HG03354 (cell line): ENCODE data around the gene CTXND1.
A peak's percentile ranks its signal among the peaks of the same experiment; 100 is the strongest.

Experiments
- ATAC-seq: cut with Tn5 transposase; IDR thresholded peaks from one replicate; pipeline ENCODE4 v1.9.1; 2021; ENCODE audit warnings: mild to moderate bottlenecking; ENCODE audit not compliant: unreplicated experiment, poor library complexity, severe bottlenecking

Gene CTXND1

DNA sequence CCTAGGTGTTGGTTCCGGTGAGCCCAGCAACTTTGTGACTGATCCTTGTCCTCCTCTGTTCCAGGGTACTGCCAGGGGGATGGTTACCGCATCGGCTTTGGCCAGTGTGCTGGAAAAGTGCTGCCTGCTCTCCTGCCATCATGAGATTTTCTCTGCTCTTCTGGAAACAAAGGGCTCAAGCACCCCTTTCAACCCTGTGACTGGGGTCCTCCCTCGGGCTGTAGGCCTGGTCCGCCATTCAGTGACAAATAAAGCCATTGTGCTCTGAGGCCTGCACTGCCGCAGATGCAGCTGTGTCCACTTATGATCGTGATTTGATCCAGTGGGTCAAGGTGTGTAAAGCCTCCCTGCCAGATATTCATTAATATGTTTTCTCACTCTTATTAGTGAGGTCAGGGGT is 65.9 kb downstream of the CTXND1 start:
- no peak for ATAC-seq

DNA sequence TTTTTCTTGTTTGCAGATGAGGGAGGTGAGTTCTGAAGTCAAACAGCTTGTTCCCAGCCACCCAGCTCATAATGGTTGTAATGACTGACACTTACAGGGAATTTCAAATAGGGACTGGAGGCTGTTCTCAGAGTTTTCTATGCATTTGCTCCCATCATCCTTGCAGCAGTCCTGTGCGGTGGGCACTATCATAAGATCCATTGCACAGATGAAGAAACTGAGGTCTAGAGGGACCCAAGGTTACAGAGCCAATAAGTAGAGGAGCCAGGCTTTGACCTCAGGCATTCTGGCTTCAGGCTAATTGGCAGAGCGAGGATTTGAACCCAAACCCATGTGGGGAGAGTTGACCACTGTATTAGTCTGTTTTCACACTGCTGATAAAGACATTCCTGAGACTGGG is 66.9 kb downstream of the CTXND1 start:
- ATAC-seq: no peak

DNA sequence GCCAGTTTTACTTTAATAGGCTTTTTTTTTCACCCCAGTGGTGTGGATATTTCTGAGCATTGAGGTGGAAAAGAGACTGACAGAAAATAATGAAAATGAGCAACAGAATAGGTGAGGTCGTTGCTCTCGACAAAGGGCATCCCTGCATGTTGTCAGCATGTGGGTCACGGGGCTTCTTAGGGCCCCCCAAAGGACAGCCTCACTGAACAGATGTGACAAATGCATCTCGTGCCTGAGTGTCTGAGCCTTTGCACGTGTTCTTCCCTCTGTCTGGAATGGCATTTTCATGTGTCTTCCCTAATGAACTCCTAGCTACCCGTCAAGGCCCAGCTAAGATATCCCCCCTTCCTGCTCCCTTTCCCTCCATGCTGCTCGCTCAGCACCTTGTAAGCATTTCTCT is 67.5 kb downstream of the CTXND1 start:
- no peak for ATAC-seq

DNA sequence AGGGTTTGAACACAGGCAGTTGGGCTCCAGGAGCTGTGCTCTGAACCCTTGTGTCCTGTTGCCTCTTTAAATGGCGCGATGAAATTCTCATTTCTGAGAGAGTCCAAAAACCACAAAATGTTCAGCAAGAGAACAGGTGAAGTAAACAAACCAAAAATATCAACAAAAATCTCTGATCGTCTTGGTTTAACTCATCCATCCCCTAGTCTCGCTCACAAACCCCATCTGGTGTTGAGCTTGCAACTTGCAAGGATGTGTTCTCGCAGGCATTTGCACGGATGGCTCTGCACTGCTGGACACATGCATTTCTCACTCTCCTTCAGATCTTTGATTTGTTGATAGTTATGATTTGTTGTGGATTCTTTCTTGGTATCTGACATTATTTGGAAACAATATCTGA is 68.1 kb downstream of the CTXND1 start:
- ATAC-seq: no peak

DNA sequence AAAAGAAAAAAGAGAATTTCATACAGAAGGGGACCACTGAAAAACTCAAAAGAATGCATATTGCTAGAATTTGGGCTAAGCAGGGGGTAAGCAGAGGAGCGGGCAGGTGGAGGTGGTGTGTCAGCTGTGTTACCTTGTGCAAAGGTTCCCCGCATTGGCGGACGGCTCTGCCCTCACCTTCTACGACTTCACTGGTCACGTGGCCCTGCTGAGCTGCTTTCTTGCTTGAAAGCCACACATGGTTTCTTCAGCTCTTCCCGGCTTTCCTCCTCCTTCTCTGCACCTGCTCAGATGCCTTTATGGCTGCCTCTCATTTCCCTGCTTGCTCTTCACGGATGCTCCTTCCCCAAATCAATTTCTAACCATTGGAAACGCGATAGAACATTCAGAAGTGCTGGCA is 68.7 kb downstream of the CTXND1 start:
- ATAC-seq: no peak

DNA sequence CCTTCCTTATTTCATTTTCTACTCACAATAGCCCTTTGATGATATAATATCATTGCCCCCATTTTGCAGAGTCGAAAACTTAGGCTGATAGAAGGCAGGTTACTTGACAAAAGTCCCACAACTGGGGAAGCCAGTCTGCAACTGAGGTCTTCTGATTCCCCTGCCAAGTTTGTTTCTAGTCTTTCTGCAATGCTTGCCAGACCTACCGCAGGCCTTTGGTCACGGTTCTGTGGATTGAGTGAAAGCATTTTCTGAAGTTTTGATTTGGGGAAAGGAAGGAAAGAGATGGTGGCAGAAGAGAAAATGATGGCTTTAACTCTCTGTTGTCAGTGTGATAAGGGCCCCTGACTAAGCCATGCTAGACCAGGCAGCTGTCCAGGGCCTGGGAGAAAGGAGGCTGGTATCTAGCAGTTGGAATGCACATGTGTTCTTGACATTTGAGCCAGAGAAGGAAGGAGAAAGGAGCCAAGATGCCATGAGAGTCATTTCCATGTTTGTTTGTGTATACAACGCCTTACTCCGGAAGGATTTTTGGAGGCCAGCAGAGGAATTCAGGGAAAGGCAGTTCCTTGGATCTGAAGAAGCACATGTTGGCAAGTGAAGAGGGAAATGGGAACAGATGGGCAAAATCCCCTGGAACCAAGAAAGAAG is 69.3 kb downstream of the CTXND1 start:
- ATAC-seq: no peak

DNA sequence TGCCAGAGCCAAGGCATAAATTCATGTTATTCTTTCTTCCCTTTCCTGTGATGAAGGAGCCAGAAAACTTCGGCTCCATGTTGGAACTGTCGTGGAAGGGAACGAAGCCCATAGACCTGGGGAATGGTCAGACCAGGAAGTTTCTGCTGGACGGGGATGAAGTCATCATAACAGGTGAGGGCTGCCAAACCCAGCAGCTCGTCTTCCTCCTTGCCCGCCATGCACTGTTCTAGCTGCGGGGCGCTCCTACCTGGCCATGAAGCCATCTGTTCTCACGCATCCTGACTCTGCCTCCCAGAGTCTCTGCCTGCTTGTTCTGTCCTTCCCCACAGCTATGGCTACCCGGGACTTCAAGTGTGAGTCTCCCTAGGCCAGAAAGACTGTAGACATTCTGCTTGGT is 71.0 kb downstream of the CTXND1 start:
- ATAC-seq: no peak

DNA sequence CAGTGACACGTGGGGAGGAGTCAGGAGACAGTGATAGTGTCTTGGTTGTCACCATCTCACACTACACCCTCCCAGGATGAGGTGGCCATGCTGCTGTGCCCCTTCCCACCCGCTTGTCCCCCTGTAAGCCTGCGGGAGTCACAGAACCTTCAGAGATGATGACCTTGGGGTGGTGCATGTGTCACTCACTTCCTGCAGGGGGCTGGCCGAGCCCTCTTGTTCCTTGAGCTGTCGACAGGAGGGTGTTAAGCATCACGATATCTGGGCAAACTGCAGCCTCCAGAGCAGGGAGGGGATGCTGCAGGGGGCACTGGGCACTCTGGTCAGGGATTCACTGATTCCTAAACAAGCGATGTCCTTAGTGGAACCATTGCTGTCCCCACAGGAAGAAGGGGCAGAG is 71.5 kb downstream of the CTXND1 start:
- no peak for ATAC-seq

DNA sequence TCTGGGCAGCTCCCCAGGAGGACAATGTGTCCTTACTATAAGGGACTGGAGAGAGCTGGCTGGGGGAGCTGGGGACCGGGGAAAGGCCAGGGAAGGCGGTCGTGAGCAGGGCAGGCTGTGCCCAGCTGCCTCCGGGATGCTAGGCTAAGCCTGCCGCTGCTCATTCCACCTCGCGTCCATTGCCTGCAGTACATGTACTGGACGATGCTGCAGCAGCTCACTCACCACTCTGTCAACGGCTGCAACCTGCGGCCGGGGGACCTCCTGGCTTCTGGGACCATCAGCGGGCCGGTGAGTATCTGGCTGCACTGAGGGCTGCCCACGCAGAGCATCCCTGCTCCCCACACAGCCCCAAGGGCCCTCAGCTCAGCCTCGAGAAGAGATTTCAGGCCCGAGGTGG is 72.1 kb downstream of the CTXND1 start:
- ATAC-seq: no peak

DNA sequence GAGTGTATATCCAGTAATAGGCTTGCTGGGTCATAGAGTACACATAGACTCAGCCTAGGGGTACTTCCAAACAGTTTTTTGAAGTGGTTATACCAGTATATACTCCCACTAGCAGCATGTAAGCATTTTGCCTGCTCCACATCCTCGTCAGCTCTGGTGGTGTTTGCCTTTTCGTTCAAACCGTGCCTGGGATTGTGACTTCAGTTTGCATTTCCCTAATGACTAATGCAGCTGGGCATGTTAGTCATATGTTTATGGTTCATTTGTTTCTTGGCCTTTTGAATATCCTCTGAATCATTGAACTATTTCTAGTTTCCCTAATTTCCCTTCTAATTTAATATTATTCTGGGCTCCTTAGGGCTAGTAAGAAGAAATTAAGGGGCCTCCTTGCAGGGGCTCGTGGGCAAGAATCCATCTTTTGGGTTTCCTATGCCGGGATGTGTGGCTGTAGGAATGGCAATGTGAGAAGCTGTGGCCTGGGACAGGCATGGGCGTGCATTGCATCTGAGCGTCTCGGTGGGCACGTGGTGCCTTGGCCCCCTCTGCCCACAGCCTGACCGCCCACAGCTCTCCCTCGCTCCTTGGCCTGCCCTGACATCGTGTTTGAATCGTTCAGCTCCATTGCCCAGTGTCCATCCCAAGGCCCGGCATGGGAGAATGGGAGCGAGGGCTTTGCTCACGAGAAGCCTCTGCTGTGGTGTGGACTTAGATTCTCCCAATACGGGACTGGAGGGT is 72.8 kb downstream of the CTXND1 start:
- ATAC-seq: no peak

DNA sequence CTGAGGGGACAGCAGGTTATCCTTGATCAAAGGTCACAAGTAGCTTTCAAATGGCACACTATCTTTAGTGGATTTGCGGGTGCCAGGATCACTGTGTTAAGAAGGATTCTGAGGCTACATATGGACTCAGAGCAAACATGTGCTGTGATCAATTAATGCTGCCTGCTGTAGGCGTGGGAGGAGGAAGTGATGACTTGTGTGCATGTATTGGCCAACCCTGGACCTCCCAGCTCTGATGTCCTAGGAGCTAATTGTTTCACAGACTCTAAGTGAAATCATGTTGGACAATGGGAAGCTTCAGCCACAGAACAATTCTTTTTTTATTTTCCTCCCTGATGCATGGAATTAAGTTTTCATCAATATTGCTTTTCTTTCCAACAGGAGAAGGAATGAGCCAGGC is 74.9 kb downstream of the CTXND1 start:
- no peak for ATAC-seq

DNA sequence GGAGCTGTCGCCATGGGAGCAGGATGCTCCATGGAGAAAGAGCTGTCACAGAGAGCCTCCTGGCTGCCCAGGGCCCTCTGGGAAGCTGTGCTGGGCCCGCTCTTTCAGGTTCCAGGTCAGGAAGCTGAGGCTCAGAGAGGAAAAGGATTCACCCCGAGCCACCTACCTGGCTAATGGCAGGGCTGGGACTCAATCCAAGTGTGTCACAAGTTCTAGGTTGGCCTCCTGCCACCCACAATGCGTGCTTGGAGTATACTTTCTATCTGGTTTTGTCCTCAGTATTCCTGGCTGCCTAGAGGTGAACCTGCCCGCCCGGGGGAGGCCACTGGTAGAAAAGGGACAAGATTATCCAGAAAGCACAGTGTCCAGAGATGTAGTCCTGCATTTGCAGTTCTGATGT is 75.6 kb downstream of the CTXND1 start:
- ATAC-seq: no peak

DNA sequence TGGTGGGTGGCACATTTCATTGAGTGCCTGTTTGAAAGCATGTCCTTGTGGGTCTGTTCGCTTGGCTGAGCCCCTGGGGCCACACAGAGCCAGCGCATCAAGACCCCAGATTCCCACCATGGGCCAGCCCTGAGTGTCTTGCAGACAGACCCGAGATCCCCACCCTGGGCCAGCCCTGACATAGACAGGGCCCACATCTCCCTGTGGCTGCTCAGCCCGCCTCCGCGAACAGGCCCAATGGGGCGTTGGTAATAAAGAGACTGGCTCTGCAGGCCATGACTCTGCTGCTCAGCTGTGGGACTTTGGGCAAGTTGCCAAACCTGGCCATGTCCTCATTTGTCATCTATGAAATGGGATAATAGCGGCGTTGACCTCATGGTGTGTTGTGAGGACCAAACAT is 76.6 kb downstream of the CTXND1 start:
- ATAC-seq: no peak

DNA sequence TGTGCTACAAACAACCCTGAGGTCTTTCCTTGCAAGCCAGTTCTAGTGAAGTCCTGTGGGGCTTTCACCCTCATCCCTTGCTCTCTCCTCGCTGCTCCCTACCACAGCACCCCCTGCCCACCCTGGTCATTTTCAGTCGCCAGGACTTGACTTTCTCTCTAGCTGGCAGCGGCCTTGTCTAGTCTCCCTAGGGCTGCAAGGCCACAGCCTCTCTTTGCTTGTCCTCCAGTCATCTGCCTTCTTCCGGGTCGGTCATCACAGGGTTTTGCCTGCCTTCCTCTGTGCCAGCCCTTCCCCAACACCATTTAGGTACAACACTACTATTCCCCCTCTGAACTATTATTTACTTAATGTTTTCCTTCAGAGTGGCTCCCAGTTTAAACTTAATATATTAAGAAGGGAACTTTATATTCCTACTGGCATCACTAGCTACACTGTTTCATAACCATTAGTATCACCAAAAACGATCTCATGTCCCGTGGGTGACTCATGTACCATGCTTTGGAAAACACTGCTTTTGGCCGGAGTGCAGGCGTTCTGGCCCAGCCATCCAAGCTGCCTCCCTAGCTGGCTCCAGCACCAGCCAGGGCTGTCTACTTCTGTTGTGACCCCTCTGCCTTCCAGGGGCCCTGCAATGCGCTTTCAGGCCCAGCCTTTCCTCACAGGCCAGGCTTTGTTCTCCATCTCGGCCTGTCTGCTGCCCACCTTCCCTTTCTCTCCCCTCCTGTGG is 77.8 kb downstream of the CTXND1 start:
- ATAC-seq: no peak

DNA sequence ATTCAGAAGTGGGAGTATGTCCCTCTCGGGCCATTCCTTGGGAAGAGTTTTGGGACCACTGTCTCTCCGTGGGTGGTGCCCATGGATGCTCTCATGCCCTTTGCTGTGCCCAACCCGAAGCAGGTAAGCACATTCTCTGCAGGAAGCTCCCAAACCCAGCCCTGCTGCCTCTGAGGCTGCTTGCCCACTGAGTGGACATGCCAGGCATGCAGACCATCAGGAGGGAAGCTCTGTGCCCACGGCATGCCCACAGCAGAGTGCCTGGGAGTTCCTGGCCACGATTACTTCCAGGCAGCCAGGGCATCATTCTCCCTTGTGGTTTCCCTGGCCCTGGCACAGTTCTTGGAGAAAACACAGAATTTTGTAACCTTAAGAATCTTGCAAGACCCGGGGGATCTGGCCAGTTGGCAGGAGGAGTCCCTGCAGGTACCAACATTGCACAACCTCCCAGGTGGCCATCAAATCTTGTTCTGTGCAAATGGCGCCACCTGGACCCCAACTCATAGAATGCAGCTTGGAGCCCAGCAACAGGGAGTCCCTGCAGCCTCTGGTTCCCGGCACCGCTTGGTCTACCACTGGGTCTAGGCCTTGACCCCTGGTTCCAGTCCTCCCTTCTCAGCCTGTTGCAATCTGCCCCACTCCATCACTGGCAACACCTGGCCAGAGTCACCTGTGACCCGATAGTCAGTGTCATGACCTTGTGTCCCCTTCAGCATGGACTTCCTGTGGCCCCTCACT is 78.8 kb downstream of the CTXND1 start:
- ATAC-seq: peak; percentile 79

DNA sequence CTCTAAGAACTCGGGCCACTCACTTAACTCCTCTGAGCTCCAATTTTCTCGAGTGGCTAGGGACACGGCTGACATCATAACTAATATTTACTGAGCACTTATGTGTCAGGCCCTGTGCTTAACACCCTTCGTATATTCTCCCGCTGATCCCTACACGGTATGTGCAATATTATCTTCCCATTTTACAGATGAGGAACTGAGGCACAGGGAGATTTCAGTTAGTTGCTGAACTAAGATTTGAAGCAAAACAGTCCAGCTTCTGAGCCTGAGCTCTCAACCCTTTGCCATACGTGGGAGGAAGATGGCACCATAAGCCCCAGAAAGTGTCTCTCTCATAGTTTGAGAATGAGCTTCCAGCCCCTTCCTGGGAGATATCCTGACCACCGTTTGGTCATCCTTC is 79.6 kb downstream of the CTXND1 start:
- ATAC-seq: no peak

DNA sequence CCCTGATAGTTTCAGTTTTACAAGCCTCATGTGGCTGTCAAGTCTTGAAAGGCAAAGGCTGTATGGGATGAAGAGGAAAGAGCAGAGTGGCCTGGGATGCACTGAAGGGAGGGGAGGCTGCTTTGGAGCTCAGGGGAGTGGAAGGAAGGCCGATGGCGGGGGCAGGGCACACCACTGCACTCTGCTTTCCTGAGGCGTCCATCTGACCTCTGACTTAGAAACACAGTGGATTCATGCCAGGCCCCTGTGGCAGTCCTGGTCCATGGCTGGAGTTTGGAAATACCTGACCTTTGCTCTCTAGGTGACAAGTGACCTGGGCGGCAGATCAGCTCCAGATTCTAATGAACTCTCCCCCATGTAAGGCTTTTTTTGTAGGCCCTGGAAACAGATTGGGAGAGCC is 80.2 kb downstream of the CTXND1 start:
- no peak for ATAC-seq

DNA sequence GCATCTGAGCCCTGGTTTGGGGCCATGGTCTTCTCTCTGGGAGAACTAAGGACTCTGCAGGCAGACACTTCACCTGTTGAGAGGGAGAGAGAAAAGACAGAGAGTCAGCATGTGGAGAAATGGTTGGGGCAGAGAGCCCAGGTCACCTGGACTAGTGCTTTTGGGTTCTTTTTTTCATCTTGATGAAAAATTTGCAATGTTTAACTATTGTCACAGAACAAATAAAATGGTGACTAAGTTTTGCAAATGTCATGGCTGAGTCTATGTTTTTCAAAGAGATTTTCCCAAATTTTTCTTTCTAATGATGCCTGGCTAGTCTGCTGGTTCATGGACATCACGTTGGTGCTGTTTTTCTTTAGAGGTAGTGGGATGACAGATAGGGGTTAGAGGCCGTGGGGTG is 81.4 kb downstream of the CTXND1 start:
- ATAC-seq: no peak

DNA sequence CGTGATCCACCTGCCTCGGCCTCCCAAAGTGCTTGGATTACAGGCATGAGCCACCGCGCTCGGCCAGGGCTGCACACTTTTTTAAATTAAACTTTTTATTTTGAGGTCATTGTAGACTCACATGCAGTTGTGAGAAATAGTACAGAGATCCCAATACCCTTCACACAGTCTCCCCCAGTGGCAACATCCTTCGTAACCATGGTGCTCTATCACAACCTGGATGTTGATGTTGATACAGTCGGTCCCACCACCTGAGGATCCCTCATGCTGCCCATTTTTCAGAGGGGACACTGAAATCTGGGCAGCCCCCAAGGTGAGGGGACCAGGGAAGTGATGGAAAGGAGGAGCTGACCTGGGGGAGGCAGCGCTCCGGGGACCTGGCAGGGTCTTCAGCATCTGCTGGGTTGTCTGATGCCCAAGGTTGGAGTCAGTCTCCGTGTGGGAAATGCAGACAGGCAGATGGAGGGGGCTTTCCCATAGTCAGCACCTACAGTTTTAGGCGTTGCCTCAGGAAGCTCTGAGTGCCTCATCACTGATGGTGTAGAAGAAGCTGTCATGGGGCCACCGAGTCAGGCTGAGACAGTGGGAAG is 82.2 kb downstream of the CTXND1 start:
- no peak for ATAC-seq

DNA sequence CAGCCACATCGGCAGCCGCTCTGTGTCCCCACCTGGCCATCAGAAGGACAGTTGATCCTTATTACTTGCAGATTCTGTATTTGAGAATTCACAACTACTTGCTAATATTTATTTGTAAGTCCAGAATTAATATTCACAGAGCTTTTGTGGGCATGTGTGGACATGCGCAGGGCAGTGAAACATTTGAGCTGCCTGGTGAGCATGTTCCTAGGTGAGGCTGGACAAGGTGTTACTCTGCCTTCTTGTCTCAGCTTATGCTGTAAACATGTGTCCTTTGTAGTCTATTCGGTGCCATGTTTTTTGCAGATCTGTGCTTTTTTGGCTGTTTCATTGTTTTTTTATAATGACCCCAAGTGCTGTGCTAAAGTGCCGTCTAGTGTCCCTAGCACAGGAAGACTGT is 83.6 kb downstream of the CTXND1 start:
- no peak for ATAC-seq
